Left lung (tissue), 10 donors: Measurements from ENCODE around the gene CARD14. TPM values are rescaled to one million over a fixed set of nuclear protein-coding genes. Genes with fewer than 3 reads are reported as not detected.
A peak's percentile ranks its signal among the peaks of the same experiment; 100 is the strongest.

Source experiments
- ATAC-seq: fragments of 200-7000 bp; cut with Tn5 transposase; one replicate; pipeline ENCODE4 v1.9.1; 2020; ENCODE audit warnings: moderate library complexity
- DNase-seq, 4 donors: peaks; one replicate each; pipeline ENCODE4 v3.0.0-alpha.2; 2013 to 2020
- H3K27ac ChIP-seq, 2 donors: fragments of 200-600 bp; sonication (generic) in 1 of 2; one replicate each; pipeline versions ENCODE4 v1.5.0 to v1.8.0; 2020 to 2021
- H3K27me3 ChIP-seq, 2 donors: fragments of 200-600 bp; sonication (generic) in 1 of 2; one replicate each; pipeline versions ENCODE4 v1.5.0 to v1.8.0; 2020 to 2021
- H3K36me3 ChIP-seq, 2 donors: fragments of 200-600 bp; sonication (generic) in 1 of 2; one replicate each; pipeline versions ENCODE4 v1.5.0 to v1.8.0; 2020 to 2021
- H3K4me1 ChIP-seq, 2 donors: fragments of 200-600 bp; one replicate each; pipeline ENCODE4 v1.8.0; 2021
- H3K4me3 ChIP-seq, 2 donors: fragments of 200-600 bp; sonication (generic) in 1 of 2; one replicate each; pipeline versions ENCODE4 v1.5.0 to v1.8.0; 2020 to 2021; ENCODE audit warnings: mild to moderate bottlenecking in 1 of 2
- H3K9me3 ChIP-seq, 2 donors: fragments of 200-600 bp; sonication (generic) in 1 of 2; one replicate each; pipeline versions ENCODE4 v1.5.0 to v1.8.0; 2020 to 2021
- CTCF ChIP-seq, 2 donors: fragments of 200-600 bp; sonication (generic) in 1 of 2; IDR thresholded peaks; one replicate each; pipeline versions ENCODE4 v1.5.0 to v1.8.0; 2021; ENCODE audit warnings: antibody characterized with exemption in 2 of 2
- intact Hi-C, 2 donors: fragments of 100-400 bp; cut with DNase I; formaldehyde crosslinking; loops; one replicate each; pipeline versions ENCODE4 v1.11.2 to v1.14.2; 2022
- polyA plus RNA-seq, 6 donors: library from polyadenylated mRNA; unstranded; fragments of 120-200 nt; gene quantifications; one replicate each; pipeline ENCODE4 v1.2.1, GENCODE V29; 2013; ENCODE audit not compliant: insufficient read length in 6 of 6
- total RNA-seq, 2 donors: library from RNA; stranded (reverse); fragmentation: NEBNext Ultra II Directional; extraction: Animal tissue kit (Norgen Biotek cat#: 25700); gene quantifications; one replicate each; pipeline ENCODE4 v1.2.1, GENCODE V29; 2021
- donor health status: DM: no; HTN: yes; CAD: no.
- donor health status: DM: no; HTN: no; CAD: no.

Gene CARD14
- total and polyA plus RNA-seq, 8 donors = 0.41 to 3.2 (median 1.8) TPM

DNA sequence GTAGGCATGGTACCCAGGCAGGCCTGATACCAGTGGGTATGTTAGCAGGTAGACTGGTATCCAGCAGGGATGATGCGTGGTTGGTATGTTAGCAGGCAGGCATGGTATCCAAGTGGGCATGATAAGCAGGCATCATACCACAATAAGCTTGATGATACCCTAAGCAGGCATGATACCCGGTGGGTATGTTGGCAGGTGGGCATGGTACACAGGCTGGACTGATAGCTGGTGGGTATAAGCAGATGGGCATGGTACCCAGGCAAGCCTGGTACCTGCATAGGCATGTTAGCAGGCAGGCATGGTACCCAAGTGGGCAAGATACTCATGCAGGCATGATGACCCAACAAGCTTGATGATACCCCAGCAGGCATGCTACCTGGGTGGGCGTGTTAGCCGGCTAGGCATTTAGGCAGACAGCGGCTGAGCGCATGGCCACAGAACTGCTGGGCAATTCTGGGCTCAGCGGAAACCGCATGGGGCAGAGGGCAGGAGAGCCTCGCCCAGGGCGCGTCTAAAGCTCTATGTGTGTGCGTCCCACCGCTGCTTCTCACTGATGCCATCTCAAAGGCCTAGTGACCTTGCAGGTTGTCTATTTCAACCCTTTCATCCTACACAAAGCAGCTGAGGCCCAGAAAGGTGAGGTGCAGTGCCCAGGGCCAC lies 48.0 kb downstream of the CARD14 start:
- Histone ChIP-seq H3K4me1 (peaks cover 11 to 57% of the 10 kb centered on the region in 2 donors), H3K36me3 (peaks cover 0 to 55% of the 10 kb centered on the region in 2 donors), H3K27ac (no peak overlapping the region), H3K9me3 (no peaks in the 10 kb centered on the region), H3K27me3 (peaks cover 0 to 19% of the 10 kb centered on the region in 2 donors), H3K4me3 (no peak overlapping the region)
- intact Hi-C loops = no loop called here
- ATAC-seq (no peak), DNase-seq (peak in 1 of 4 donors; percentile 74)
- no peak for TF ChIP-seq CTCF (IDR thresholded peaks at IDR 0.05)

DNA sequence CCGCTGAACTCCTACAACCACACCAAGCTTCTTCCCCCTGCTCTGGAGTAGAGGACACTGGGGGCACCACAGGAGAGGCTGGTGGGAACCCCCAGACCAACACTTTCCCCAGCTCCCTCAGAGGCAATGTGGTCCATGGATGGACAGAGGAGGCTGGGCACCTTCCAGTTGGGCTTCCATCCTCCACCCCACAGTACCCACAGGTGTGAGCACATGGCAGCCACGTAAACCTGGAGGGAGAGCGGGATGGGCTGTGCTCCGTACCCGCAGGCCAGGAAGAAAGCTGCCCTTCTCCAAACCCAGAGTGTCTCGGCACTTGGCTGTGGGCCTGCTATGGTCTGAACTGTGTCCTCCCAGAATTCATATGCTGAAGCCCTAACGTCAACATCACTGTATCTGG lies 48.6 kb downstream of the CARD14 start:
- DNase-seq (peak in 1 of 4 donors; percentile 41), ATAC-seq (no peak)
- H3K27ac ChIP-seq = no peak overlapping the region
- H3K27me3 ChIP-seq = peaks cover 0 to 19% of the 10 kb centered on the region in 2 donors
- peaks cover 0 to 49% of the 10 kb centered on the region in 2 donors for H3K36me3 ChIP-seq
- H3K4me3 ChIP-seq = peak overlapping the region in 1 of 2 donors; percentile 98
- no peak for TF ChIP-seq CTCF (IDR thresholded peaks at IDR 0.05)
- intact Hi-C loops = no loop called here
- H3K4me1 ChIP-seq = peaks cover 11 to 51% of the 10 kb centered on the region in 2 donors
- no peaks in the 10 kb centered on the region for H3K9me3 ChIP-seq

- ATAC-seq (peak; percentile 76), DNase-seq (peak; percentile 47 to 90 (median 83))
- Histone ChIP-seq H3K4me1 (peaks cover 11 to 44% of the 10 kb centered on the region in 2 donors), H3K9me3 (no peaks in the 10 kb centered on the region), H3K36me3 (peaks cover 0 to 41% of the 10 kb centered on the region in 2 donors), H3K4me3 (peak overlapping the region; percentile 79 to 98), H3K27me3 (peaks cover 0 to 19% of the 10 kb centered on the region in 2 donors), H3K27ac (peak overlapping the region; percentile 87 to 90)
- intact Hi-C loops = no loop called here
- no peak for TF ChIP-seq CTCF (IDR thresholded peaks at IDR 0.05)
These were observed 49.4 kb downstream of the CARD14 start for GRCh38 chr17:80219013-80219762.

- TF ChIP-seq CTCF (IDR thresholded peaks at IDR 0.05) = no peak
- Histone ChIP-seq H3K9me3 (no peaks in the 10 kb centered on the region), H3K4me3 (peak overlapping the region; percentile 79 to 98), H3K27me3 (peaks cover 0 to 19% of the 10 kb centered on the region in 2 donors), H3K4me1 (peaks cover 11 to 42% of the 10 kb centered on the region in 2 donors), H3K27ac (peak overlapping the region; percentile 87 to 90), H3K36me3 (peaks cover 0 to 36% of the 10 kb centered on the region in 2 donors)
- intact Hi-C loops = no loop called here
- DNase-seq (no peak), ATAC-seq (no peak)
These were observed 49.9 kb downstream of the CARD14 start for GRCh38 chr17:80219763-80220053.

DNA sequence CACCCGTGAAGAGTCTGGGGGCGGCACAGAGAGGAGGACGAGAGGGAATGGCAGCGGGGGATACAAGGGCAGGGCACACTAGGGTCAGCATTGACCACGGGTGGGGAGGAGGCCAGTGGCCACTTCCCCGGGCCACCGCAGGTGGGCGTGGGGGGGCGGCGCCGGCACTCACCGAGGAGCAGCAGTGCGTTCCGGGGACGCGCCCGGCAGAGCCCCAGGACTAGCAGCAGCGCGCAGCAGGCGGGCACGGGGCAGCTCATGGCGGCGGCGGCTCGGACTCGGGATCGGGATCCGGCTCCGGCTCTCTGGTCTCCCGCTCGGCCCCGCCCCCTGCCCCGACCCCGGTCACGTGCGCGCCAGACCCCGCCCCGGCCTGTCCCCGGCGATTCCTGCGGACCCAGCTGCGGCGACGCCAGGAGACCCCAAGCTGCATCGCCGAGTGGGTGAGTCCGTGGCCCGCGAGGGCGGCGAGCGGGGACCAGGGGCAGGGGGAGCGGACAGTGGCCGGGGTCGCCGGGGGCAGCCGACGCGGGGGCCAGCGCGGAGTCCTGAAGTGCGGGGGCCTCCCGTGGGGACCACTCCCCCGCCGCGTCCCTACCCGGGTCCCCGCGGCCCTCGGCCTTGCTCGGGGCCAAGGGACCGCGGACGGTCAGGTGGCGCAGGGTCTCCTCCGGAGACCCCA lies 50.4 kb downstream of the CARD14 start, which contains the start of the genes SGSH and SLC26A11:
Gene SGSH, minus strand, starts transcription at position 280 of the 682 bp plus-strand sequence. Its CDS starts 20 bp downstream, at position 260.
Gene SLC26A11, plus strand, starts transcription at position 374 of the 682 bp plus-strand sequence. CDS start 1,134 bp downstream, outside the sequence.
- Histone ChIP-seq H3K27ac (peak within 1 kb of the TSS; percentile 87 to 90), H3K27me3 (peaks cover 0 to 19% of the 10 kb centered on the region in 2 donors), H3K4me1 (peaks cover 11 to 42% of the 10 kb centered on the region in 2 donors), H3K4me3 (peak within 1 kb of the TSS; percentile 79 to 98), H3K36me3 (peaks cover 0 to 31% of the 10 kb centered on the region in 2 donors), H3K9me3 (no peaks in the 10 kb centered on the region)
- no peak for TF ChIP-seq CTCF (IDR thresholded peaks at IDR 0.05)
- DNase-seq (peak; percentile 52 to 96 (median 80)), ATAC-seq (peak; percentile 94)
- intact Hi-C loops = no loop called here
